ENCODE results near the gene AOC1. TPM values are rescaled to one million over a fixed set of nuclear protein-coding genes. Genes with fewer than 3 reads are reported as not detected.

Gene AOC1
- total and polyA plus RNA-seq, 2 of the 4 experiments (the other 2 are of a cell fraction), result not detected

DNA sequence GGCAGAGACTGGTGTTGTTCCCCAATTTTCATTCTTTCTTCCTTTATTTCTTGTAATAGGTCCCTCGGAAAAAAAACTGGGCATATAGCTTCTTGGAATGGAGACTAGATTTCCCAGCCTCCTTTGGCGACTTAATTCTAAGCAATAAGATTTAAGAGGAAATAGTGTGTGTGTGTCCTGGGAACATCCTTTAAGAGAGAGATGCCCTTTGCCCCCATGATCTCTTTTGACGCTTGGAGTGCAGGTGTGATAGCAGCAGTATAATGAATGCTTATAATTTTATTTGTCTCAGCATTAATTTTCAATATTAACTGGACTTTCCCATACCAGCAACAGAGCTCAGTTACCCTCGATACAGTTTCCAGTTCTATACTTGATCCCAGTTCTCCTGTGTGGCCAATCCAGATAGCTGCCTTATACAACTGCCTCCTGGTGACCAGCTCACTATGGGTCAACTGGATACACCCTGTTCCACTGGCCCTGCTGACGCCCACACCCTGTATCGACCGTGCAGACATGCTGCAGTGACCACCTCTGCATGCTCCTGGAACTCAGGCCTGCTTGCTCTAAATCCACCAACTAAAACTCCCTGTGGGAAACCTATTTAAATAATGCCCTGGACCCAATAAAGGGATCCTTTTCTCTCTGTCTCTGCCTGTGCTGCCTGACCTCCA is 37.9 kb upstream of the AOC1 start:
- Histone ChIP-seq H3K27ac (ENCODE audit: insufficient read depth, low read length) (no peak overlapping the region), H2AK5ac (ENCODE audit: low read depth, low read length) (no peak overlapping the region), H4K20me1 (ENCODE audit: insufficient read depth, low read length) (no peaks in the 10 kb centered on the region), H3K56ac (ENCODE audit: extremely low read depth, insufficient read depth, low read length) (no peak overlapping the region), H3K4me1 (ENCODE audit: control insufficient read depth, insufficient read depth, low read length) (no peaks in the 10 kb centered on the region), H3K14ac (replicated peaks; ENCODE audit: low read depth, low read length) (no peak overlapping the region), H2AFZ (replicated peaks; ENCODE audit: low read length, poor library complexity) (no peak overlapping the region), H4K5ac (ENCODE audit: low read depth, low read length) (no peak overlapping the region), H2BK15ac (ENCODE audit: low read depth, low read length) (no peak overlapping the region), H3K18ac (ENCODE audit: low read depth, low read length) (no peak overlapping the region), H3K9ac (ENCODE audit: low read depth, low read length) (no peak overlapping the region), H3K79me1 (ENCODE audit: low read depth in 1 of 2, low read length in 2 of 2) (no peaks in the 10 kb centered on the region), H2BK120ac (ENCODE audit: low read depth, low read length) (no peak overlapping the region), H4K91ac (ENCODE audit: insufficient read depth, low read depth, low read length) (no peak overlapping the region), H3K9me3 (ENCODE audit: control insufficient read depth, insufficient read depth, low read length) (peaks cover 4% of the 10 kb centered on the region; the same call in 1 of the 2 replicates), H3K36me3 (ENCODE audit: control insufficient read depth, insufficient read depth, low read length) (no peaks in the 10 kb centered on the region), H3K9me1 (ENCODE audit: insufficient read depth, low read length) (no peaks in the 10 kb centered on the region), H3K4ac (ENCODE audit: low read depth, low read length) (no peak overlapping the region), H2BK5ac (ENCODE audit: low read depth, low read length, poor library complexity, severe bottlenecking) (no peak overlapping the region), H3K23ac (ENCODE audit: low read depth, low read length) (no peak overlapping the region), H3K4me3 (ENCODE audit: insufficient read depth, low read depth, low read length) (no peak overlapping the region), H2AK9ac (replicated peaks; ENCODE audit: low read depth, low read length, poor library complexity) (no peak overlapping the region), H3K4me2 (ENCODE audit: low read depth, low read length) (no peak overlapping the region), H2BK20ac (ENCODE audit: low read depth, low read length) (no peak overlapping the region; the same call in 1 of the 2 replicates), H4K8ac (ENCODE audit: low read depth in 2 of 2, low read length in 2 of 2) (no peak overlapping the region), H3K27me3 (ENCODE audit: control insufficient read depth, insufficient read depth, low read length) (no peaks in the 10 kb centered on the region)
- no peak for DNase-seq
- no TSS peak for BruUV-seq (replicated peaks)
- intact Hi-C loops (cut with micrococcal nuclease), result no loop called here
- TF ChIP-seq MXI1 (IDR thresholded peaks at IDR 0.05; ENCODE audit: borderline replicate concordance, low read depth, low read length) (no peak), SMC3 (IDR thresholded peaks at IDR 0.05; ENCODE audit: low read depth, low read length) (no peak)
- CTCF ChIA-PET, result no interaction called here
- ATAC-seq (ENCODE audit: low read depth), result no peak
- 46% methylated on average over 3 of the region's 7 CpGs; no CpG with 5 or more reads in 1 of the 2 experiments for WGBS, 2 experiments (ENCODE audit: extremely low coverage in 2 of 2, insufficient read length in 1 of 2)
- POLR2A ChIA-PET (ENCODE audit: unreplicated experiment), result no interaction called here
- dilution Hi-C loops (cut with HindIII; ENCODE audit: low sequenced_read_pairs, unreplicated experiment), result no loop called here
- in situ Hi-C loops (cut with MboI; ENCODE audit: low sequenced_read_pairs), result no loop called here
